ENCODE results near the gene BCL11B. TPM values are rescaled to one million over a fixed set of nuclear protein-coding genes. Genes with fewer than 3 reads are reported as not detected.

Gene BCL11B
- total RNA-seq (100 to 1,000 TPM; 206 to 209 TPM), polyA plus RNA-seq (10 to 100 TPM in 1 of 3 donors, 1 to 10 TPM in 2; 8.2 to 12.1 (median 9.5) TPM), total RNA-seq (134 to 664 (median 575) reads per million in 6 experiments)

- Mint-ChIP-seq H3K27ac (peak within 1 kb of the TSS; percentile 93 to 99 (median 96)), H3K4me3 (peak within 1 kb of the TSS; percentile 90 to 100 (median 96)), H3K36me3 (peaks cover 20 to 32% (median 26%) of the 10 kb centered on the region in 3 donors), H3K9me3 (peaks cover 0 to 7% (median 0%) of the 10 kb centered on the region in 9 donors), H3K27me3 (peaks cover 0 to 9% (median 0%) of the 10 kb centered on the region in 5 donors), H3K4me1 (peaks cover 13 to 56% (median 32%) of the 10 kb centered on the region in 4 donors)
- POLR2A ChIA-PET: interaction anchor here (0.5 to 17.4 kb wide), 32 partner anchors 12 to 1867 kb away, joined by 3 to 1316 read pairs (median 4); no protein-coding TSS in a partner anchor
- ATAC-seq (peak; percentile 69 to 79), DNase-seq (peak; percentile 73 to 96 (median 87))
Measured at GRCh38 chr14:99271951-99272631, at the start of gene BCL11B. BCL11B (minus strand) TSS chr14:99272197; CDS start chr14:99271218, 979 bp downstream.

GRCh38 chr14:99321236-99321925 lies 49.4 kb upstream of the BCL11B start:
- POLR2A ChIA-PET: no interaction called here

GRCh38 chr14:99320621-99321235 lies 48.7 kb upstream of the BCL11B start:
- POLR2A ChIA-PET: no interaction called here
- no peak for DNase-seq
- Mint-ChIP-seq H3K4me3 (no peak overlapping the region), H3K36me3 (no peaks in the 10 kb centered on the region), H3K27me3 (no peaks in the 10 kb centered on the region), H3K27ac (no peak overlapping the region), H3K4me1 (peaks cover 0 to 18% (median 10%) of the 10 kb centered on the region in 4 donors), H3K9me3 (no peaks in the 10 kb centered on the region)
- no peak for ATAC-seq

More at GRCh38 chr14:99321236-99321925, 49.4 kb upstream of the BCL11B start:
- Mint-ChIP-seq H3K9me3 (no peaks in the 10 kb centered on the region), H3K4me1 (peaks cover 0 to 14% (median 10%) of the 10 kb centered on the region in 4 donors), H3K27ac (peak overlapping the region in 2 of 10 donors; percentile 0 to 4), H3K4me3 (peak overlapping the region in 1 of 10 donors; percentile 7), H3K27me3 (peaks cover 0 to 4% (median 0%) of the 10 kb centered on the region in 5 donors), H3K36me3 (no peaks in the 10 kb centered on the region)
- no peak for DNase-seq
- ATAC-seq: no peak

GRCh38 chr14:99320105-99320572 lies 48.1 kb upstream of the BCL11B start:
- H3K27ac Mint-ChIP-seq: peak overlapping the region in 1 of 10 donors; percentile 11
- ATAC-seq (peak; percentile 80 to 87), DNase-seq (peak; percentile 42 to 78 (median 61))
- H3K27me3 Mint-ChIP-seq: peaks cover 0 to under 1% (median 0%) of the 10 kb centered on the region in 5 donors
- no peaks in the 10 kb centered on the region for H3K36me3 Mint-ChIP-seq
- POLR2A ChIA-PET: no interaction called here
- peaks cover 0 to 18% (median 10%) of the 10 kb centered on the region in 4 donors for H3K4me1 Mint-ChIP-seq
- H3K9me3 Mint-ChIP-seq: no peaks in the 10 kb centered on the region
- peak overlapping the region in 1 of 10 donors; percentile 22 for H3K4me3 Mint-ChIP-seq

- H3K27ac Mint-ChIP-seq: no peak overlapping the region
- peaks cover 0 to 7% (median 0%) of the 10 kb centered on the region in 5 donors for H3K27me3 Mint-ChIP-seq
- POLR2A ChIA-PET: no interaction called here
Measured at GRCh38 chr14:99318959-99319295, 46.9 kb upstream of the BCL11B start.

GRCh38 chr14:99318091-99318958 lies 46.3 kb upstream of the BCL11B start:
- H3K27me3 Mint-ChIP-seq: peaks cover 0 to 7% (median 0%) of the 10 kb centered on the region in 5 donors
- H3K4me3 Mint-ChIP-seq: no peak overlapping the region
- H3K9me3 Mint-ChIP-seq: no peaks in the 10 kb centered on the region
- no peak overlapping the region for H3K27ac Mint-ChIP-seq
- ATAC-seq (no peak), DNase-seq (no peak)
- POLR2A ChIA-PET: no interaction called here
- H3K4me1 Mint-ChIP-seq: peaks cover 0 to 18% (median 10%) of the 10 kb centered on the region in 4 donors
- H3K36me3 Mint-ChIP-seq: no peaks in the 10 kb centered on the region

More at GRCh38 chr14:99318959-99319295, 46.9 kb upstream of the BCL11B start:
- H3K36me3 Mint-ChIP-seq: no peaks in the 10 kb centered on the region
- ATAC-seq (no peak), DNase-seq (no peak)
- H3K9me3 Mint-ChIP-seq: no peaks in the 10 kb centered on the region
- no peak overlapping the region for H3K4me3 Mint-ChIP-seq
- H3K4me1 Mint-ChIP-seq: peaks cover 0 to 18% (median 10%) of the 10 kb centered on the region in 4 donors

GRCh38 chr14:99317231-99318090 lies 45.5 kb upstream of the BCL11B start:
- Mint-ChIP-seq H3K27me3 (peaks cover 0 to 7% (median 0%) of the 10 kb centered on the region in 5 donors), H3K9me3 (no peaks in the 10 kb centered on the region), H3K4me3 (no peak overlapping the region), H3K36me3 (no peaks in the 10 kb centered on the region), H3K27ac (no peak overlapping the region), H3K4me1 (peaks cover 0 to 18% (median 10%) of the 10 kb centered on the region in 4 donors)
- ATAC-seq (no peak), DNase-seq (no peak)
- POLR2A ChIA-PET: no interaction called here

- H3K4me3 Mint-ChIP-seq: no peak overlapping the region
- no peak for ATAC-seq
- POLR2A ChIA-PET: no interaction called here
Measured at GRCh38 chr14:99316281-99317163, 44.5 kb upstream of the BCL11B start.

GRCh38 chr14:99315197-99315596 lies 43.2 kb upstream of the BCL11B start:
- Mint-ChIP-seq H3K4me3 (no peak overlapping the region), H3K27ac (no peak overlapping the region), H3K27me3 (peaks cover 0 to 8% (median 0%) of the 10 kb centered on the region in 5 donors), H3K36me3 (peaks cover 0 to 12% (median 5%) of the 10 kb centered on the region in 3 donors), H3K4me1 (peaks cover 0 to 8% (median 4%) of the 10 kb centered on the region in 4 donors), H3K9me3 (peaks cover 0 to 19% (median 5%) of the 10 kb centered on the region in 9 donors)
- POLR2A ChIA-PET: no interaction called here
- ATAC-seq (no peak), DNase-seq (no peak)

More at GRCh38 chr14:99316281-99317163, 44.5 kb upstream of the BCL11B start:
- H3K27me3 Mint-ChIP-seq: peaks cover 0 to 7% (median 0%) of the 10 kb centered on the region in 5 donors
- no peak for DNase-seq
- no peak overlapping the region for H3K27ac Mint-ChIP-seq
- H3K36me3 Mint-ChIP-seq: peaks cover 0 to 7% (median 2%) of the 10 kb centered on the region in 3 donors
- H3K9me3 Mint-ChIP-seq: peaks cover 0 to 6% (median 0%) of the 10 kb centered on the region in 9 donors
- H3K4me1 Mint-ChIP-seq: peaks cover 0 to 14% (median 9%) of the 10 kb centered on the region in 4 donors

- no peak for ATAC-seq
- POLR2A ChIA-PET: no interaction called here
- peaks cover 0 to 20% (median 6%) of the 10 kb centered on the region in 9 donors for H3K9me3 Mint-ChIP-seq
Measured at GRCh38 chr14:99314623-99315022, 42.6 kb upstream of the BCL11B start.

More at GRCh38 chr14:99314623-99315022, 42.6 kb upstream of the BCL11B start:
- Mint-ChIP-seq H3K27me3 (peaks cover 0 to 8% (median 0%) of the 10 kb centered on the region in 5 donors), H3K27ac (peak overlapping the region in 1 of 10 donors; percentile 44), H3K36me3 (peaks cover 0 to 12% (median 5%) of the 10 kb centered on the region in 3 donors), H3K4me3 (no peak overlapping the region), H3K4me1 (peaks cover 0 to 3% (median under 1%) of the 10 kb centered on the region in 4 donors)
- DNase-seq: no peak
